WTC11 (cell line): Measurements from ENCODE around the gene ARHGEF12.

Experiments
- CTCF ChIP-seq: fragments of 200-600 bp; IDR thresholded peaks from 2 replicates; pipeline ENCODE4 v1.8.0; 2022; ENCODE audit warnings: antibody characterized with exemption
- ELF4 ChIP-seq: sonication (generic); formaldehyde crosslinking; IDR thresholded peaks from 2 replicates; pipeline ENCODE4 v1.8.1; 2022; ENCODE audit warnings: low read depth, mild to moderate bottlenecking, moderate library complexity, missing genetic modification reagents
- HMGXB4 ChIP-seq: sonication (generic); formaldehyde crosslinking; IDR thresholded peaks from 2 replicates; pipeline ENCODE4 v1.8.1; 2023; ENCODE audit warnings: mild to moderate bottlenecking, moderate library complexity, missing genetic modification reagents
- KAT7 ChIP-seq: sonication (generic); formaldehyde crosslinking; IDR thresholded peaks from 2 replicates; pipeline ENCODE4 v1.8.1; 2023; ENCODE audit warnings: missing genetic modification reagents, mild to moderate bottlenecking, borderline replicate concordance
- MXD4 ChIP-seq: fragments of 250-450 bp; sonication (Bioruptor Pico); IDR thresholded peaks from 2 replicates; pipeline ENCODE4 v1.8.0; 2021; ENCODE audit warnings: mild to moderate bottlenecking, moderate library complexity, borderline replicate concordance
- NR2C2 ChIP-seq: sonication (generic); formaldehyde crosslinking; IDR thresholded peaks from 2 replicates; pipeline ENCODE4 v1.8.0; 2022; ENCODE audit warnings: mild to moderate bottlenecking, missing genetic modification reagents
- ZBTB21 ChIP-seq: sonication (generic); formaldehyde crosslinking; IDR thresholded peaks from 2 replicates; pipeline ENCODE4 v1.8.1; 2023; ENCODE audit warnings: mild to moderate bottlenecking, missing genetic modification reagents, borderline replicate concordance
- ZNF121 ChIP-seq: sonication (generic); formaldehyde crosslinking; IDR thresholded peaks from 2 replicates; pipeline ENCODE4 v1.8.0; 2023; ENCODE audit warnings: missing genetic modification reagents
- TF ChIP-seq, protein P1 (sequence below): fragments of 250-450 bp; sonication (Bioruptor Pico); IDR thresholded peaks from 2 replicates; pipeline ENCODE4 v1.8.0; 2021; ENCODE audit warnings: mild to moderate bottlenecking
- TF ChIP-seq, protein P2 (sequence below): sonication (generic); formaldehyde crosslinking; IDR thresholded peaks from 2 replicates; pipeline ENCODE4 v1.8.0; 2022; ENCODE audit warnings: mild to moderate bottlenecking, missing genetic modification reagents
- TF ChIP-seq, protein P3 (sequence below): sonication (generic); formaldehyde crosslinking; IDR thresholded peaks from 2 replicates; pipeline ENCODE4 v1.8.0; 2022; ENCODE audit warnings: mild to moderate bottlenecking, missing genetic modification reagents
- TF ChIP-seq, protein P4 (sequence below): sonication (generic); formaldehyde crosslinking; conservative IDR thresholded peaks from 2 replicates; pipeline ENCODE4 v1.8.1; 2022; ENCODE audit warnings: mild to moderate bottlenecking, missing genetic modification reagents

DNA sequence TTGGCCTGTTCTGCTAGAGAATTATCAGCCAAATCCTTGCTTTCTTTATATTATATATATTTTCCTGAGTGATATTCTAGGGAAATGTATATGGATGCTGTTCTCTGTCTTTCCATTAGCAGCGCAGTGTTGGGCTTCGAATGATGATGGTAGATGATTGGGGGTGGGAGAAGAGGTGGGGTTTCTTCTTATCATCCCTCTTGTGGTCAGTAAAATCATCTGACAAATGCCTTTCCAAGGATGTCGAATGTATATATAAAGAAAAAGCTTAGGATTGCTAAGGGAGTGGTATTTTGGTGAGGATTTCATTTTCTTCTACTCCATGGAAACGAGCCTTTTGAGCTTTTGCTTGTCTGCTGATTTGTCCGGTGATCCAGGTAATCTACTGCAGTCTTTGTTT lies 48.9 kb downstream of the ARHGEF12 start:
- TF ChIP-seq, protein P1, sequence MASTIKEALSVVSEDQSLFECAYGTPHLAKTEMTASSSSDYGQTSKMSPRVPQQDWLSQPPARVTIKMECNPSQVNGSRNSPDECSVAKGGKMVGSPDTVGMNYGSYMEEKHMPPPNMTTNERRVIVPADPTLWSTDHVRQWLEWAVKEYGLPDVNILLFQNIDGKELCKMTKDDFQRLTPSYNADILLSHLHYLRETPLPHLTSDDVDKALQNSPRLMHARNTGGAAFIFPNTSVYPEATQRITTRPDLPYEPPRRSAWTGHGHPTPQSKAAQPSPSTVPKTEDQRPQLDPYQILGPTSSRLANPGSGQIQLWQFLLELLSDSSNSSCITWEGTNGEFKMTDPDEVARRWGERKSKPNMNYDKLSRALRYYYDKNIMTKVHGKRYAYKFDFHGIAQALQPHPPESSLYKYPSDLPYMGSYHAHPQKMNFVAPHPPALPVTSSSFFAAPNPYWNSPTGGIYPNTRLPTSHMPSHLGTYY (CRISPR knock-in tag): no peak
- no peak for TF ChIP-seq CTCF
- TF ChIP-seq MXD4 (CRISPR knock-in tag): no peak
- TF ChIP-seq NR2C2 (CRISPR knock-in tag): no peak
- no peak for TF ChIP-seq ELF4 (CRISPR knock-in tag)
- no peak for TF ChIP-seq KAT7
- TF ChIP-seq, protein P2, sequence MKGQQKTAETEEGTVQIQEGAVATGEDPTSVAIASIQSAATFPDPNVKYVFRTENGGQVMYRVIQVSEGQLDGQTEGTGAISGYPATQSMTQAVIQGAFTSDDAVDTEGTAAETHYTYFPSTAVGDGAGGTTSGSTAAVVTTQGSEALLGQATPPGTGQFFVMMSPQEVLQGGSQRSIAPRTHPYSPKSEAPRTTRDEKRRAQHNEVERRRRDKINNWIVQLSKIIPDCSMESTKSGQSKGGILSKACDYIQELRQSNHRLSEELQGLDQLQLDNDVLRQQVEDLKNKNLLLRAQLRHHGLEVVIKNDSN (CRISPR knock-in tag): no peak
- no peak for TF ChIP-seq ZNF121 (CRISPR knock-in tag)
- TF ChIP-seq, protein P3, sequence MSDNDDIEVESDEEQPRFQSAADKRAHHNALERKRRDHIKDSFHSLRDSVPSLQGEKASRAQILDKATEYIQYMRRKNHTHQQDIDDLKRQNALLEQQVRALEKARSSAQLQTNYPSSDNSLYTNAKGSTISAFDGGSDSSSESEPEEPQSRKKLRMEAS (CRISPR knock-in tag): no peak
- TF ChIP-seq, protein P4, sequence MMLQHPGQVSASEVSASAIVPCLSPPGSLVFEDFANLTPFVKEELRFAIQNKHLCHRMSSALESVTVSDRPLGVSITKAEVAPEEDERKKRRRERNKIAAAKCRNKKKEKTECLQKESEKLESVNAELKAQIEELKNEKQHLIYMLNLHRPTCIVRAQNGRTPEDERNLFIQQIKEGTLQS (CRISPR knock-in tag): no peak
- no peak for TF ChIP-seq ZBTB21 (CRISPR knock-in tag)
- TF ChIP-seq HMGXB4 (CRISPR knock-in tag): no peak
